ENCODE data around the gene PNMT. TPM values are rescaled to one million over a fixed set of nuclear protein-coding genes. Genes with fewer than 3 reads are reported as not detected.

Gene PNMT
- total and polyA plus RNA-seq, 2 of the 4 experiments (the other 2 are of a cell fraction) = not detected

DNA sequence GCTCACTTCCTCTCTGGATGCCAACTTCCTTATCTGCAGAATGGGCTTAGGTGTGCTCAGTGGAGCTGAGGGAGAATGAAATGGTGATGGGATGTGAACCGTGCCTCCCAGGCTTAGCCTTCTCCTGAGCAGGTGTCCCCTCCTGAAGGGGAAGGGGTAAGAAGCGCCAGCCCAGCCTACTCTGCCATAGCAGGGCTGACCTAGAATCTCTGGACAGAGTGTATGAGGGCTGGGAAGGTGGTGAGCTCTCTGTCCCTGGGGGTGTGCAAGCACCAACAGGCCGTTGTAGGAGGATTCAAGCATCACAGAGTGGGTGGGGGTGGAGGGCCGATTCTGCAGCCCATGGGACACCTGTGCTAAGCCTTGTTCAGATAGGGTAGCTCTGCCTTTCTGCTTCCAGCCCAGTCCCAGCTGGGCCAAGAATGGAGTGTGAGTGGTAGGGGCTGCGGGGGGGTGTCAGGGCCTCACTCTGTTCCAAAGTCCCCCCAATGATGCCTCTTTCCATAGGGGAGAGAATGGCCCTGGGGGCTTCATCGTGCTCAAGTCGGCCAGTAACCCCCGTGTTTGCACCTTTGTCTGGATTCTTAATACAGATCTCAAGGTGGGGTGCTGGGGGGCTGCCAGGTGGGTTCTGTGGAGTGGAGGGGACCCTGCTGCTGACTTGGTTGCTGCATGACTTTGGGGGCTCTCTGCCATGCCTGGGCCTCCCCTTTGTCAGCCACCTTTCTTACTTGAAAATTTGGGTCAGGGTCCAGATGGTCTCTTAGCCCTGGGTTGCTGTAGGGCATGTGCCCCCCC, 6.3 kb upstream of the PNMT start:
- Histone ChIP-seq H3K4me2 (ENCODE audit: low read depth, low read length) (no peak overlapping the region), H4K8ac (ENCODE audit: low read depth in 2 of 2, low read length in 2 of 2) (no peak overlapping the region), H3K9ac (ENCODE audit: low read depth, low read length) (no peak overlapping the region), H2BK120ac (ENCODE audit: low read depth, low read length) (no peak overlapping the region), H3K79me1 (ENCODE audit: low read depth in 1 of 2, low read length in 2 of 2) (no peaks in the 10 kb centered on the region), H2BK15ac (ENCODE audit: low read depth, low read length) (no peak overlapping the region), H4K20me1 (ENCODE audit: insufficient read depth, low read length) (no peaks in the 10 kb centered on the region; the same call in none of the 2 replicates), H3K4me1 (ENCODE audit: control insufficient read depth, insufficient read depth, low read length) (peaks cover 4% of the 10 kb centered on the region; the same call in 1 of the 2 replicates), H2AK9ac (replicated peaks; ENCODE audit: low read depth, low read length, poor library complexity) (no peak overlapping the region), H3K4me3 (ENCODE audit: insufficient read depth, low read depth, low read length) (no peak overlapping the region), H3K23ac (ENCODE audit: low read depth, low read length) (no peak overlapping the region), H2AFZ (replicated peaks; ENCODE audit: low read length, poor library complexity) (no peak overlapping the region), H4K5ac (ENCODE audit: low read depth, low read length) (no peak overlapping the region), H3K9me3 (ENCODE audit: control insufficient read depth, insufficient read depth, low read length) (no peaks in the 10 kb centered on the region), H3K27me3 (ENCODE audit: control insufficient read depth, insufficient read depth, low read length) (peaks cover 6% of the 10 kb centered on the region; the same call in 1 of the 2 replicates), H2AK5ac (ENCODE audit: low read depth, low read length) (no peak overlapping the region), H3K56ac (ENCODE audit: extremely low read depth, insufficient read depth, low read length) (no peak overlapping the region), H3K27ac (ENCODE audit: insufficient read depth, low read length) (no peak overlapping the region), H3K36me3 (ENCODE audit: control insufficient read depth, insufficient read depth, low read length) (peaks cover 37% of the 10 kb centered on the region), H3K9me1 (ENCODE audit: insufficient read depth, low read length) (no peaks in the 10 kb centered on the region), H3K18ac (ENCODE audit: low read depth, low read length) (no peak overlapping the region), H2BK5ac (ENCODE audit: low read depth, low read length, poor library complexity, severe bottlenecking) (no peak overlapping the region), H3K4ac (ENCODE audit: low read depth, low read length) (no peak overlapping the region), H3K14ac (replicated peaks; ENCODE audit: low read depth, low read length) (no peak overlapping the region), H4K91ac (ENCODE audit: insufficient read depth, low read depth, low read length) (no peak overlapping the region), H2BK20ac (ENCODE audit: low read depth, low read length) (no peak overlapping the region)
- TF ChIP-seq, protein P1, sequence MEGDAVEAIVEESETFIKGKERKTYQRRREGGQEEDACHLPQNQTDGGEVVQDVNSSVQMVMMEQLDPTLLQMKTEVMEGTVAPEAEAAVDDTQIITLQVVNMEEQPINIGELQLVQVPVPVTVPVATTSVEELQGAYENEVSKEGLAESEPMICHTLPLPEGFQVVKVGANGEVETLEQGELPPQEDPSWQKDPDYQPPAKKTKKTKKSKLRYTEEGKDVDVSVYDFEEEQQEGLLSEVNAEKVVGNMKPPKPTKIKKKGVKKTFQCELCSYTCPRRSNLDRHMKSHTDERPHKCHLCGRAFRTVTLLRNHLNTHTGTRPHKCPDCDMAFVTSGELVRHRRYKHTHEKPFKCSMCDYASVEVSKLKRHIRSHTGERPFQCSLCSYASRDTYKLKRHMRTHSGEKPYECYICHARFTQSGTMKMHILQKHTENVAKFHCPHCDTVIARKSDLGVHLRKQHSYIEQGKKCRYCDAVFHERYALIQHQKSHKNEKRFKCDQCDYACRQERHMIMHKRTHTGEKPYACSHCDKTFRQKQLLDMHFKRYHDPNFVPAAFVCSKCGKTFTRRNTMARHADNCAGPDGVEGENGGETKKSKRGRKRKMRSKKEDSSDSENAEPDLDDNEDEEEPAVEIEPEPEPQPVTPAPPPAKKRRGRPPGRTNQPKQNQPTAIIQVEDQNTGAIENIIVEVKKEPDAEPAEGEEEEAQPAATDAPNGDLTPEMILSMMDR (conservative IDR thresholded peaks at IDR 0.05; ENCODE audit: low read depth, low read length) = no peak
- TF ChIP-seq RFX5 (IDR thresholded peaks at IDR 0.05; ENCODE audit: low read depth, low read length) = no peak
- no peak for TF ChIP-seq SMC3 (IDR thresholded peaks at IDR 0.05; ENCODE audit: low read depth, low read length)
- no peak for TF ChIP-seq CHD1 (IDR thresholded peaks at IDR 0.05; ENCODE audit: low read depth, low read length)
- TF ChIP-seq, protein P2, sequence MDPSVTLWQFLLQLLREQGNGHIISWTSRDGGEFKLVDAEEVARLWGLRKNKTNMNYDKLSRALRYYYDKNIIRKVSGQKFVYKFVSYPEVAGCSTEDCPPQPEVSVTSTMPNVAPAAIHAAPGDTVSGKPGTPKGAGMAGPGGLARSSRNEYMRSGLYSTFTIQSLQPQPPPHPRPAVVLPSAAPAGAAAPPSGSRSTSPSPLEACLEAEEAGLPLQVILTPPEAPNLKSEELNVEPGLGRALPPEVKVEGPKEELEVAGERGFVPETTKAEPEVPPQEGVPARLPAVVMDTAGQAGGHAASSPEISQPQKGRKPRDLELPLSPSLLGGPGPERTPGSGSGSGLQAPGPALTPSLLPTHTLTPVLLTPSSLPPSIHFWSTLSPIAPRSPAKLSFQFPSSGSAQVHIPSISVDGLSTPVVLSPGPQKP (IDR thresholded peaks at IDR 0.05; ENCODE audit: borderline replicate concordance, low read depth, low read length) = no peak
- in situ Hi-C loops (cut with MboI; ENCODE audit: low sequenced_read_pairs) = no loop called here
- intact Hi-C loops (cut with micrococcal nuclease) = no loop called here
- 100% methylated on average over 1 of the region's 8 CpGs; no CpG with 5 or more reads in 1 of the 2 experiments for WGBS, 2 experiments (ENCODE audit: extremely low coverage in 2 of 2, insufficient read length in 1 of 2)
- dilution Hi-C loops (cut with HindIII; ENCODE audit: low sequenced_read_pairs, unreplicated experiment) = no loop called here
- no peak for ATAC-seq (ENCODE audit: low read depth)
- BruUV-seq (replicated peaks) = no TSS peak
- ChIA-PET CTCF (no interaction called here), POLR2A (ENCODE audit: unreplicated experiment) (no interaction called here)
- no peak for DNase-seq

All from IMR-90 (cell line).